HG02884 (cell line): ENCODE results near the gene RNU4-1.
"Not testable (repeated sequence)": the region's sequence is repeated elsewhere in the genome, so short reads cannot be mapped to it uniquely, and the experiment has no call there.

Source experiments
- ATAC-seq: cut with Tn5 transposase; IDR thresholded peaks from one replicate; pipeline ENCODE4 v1.9.1; 2021; ENCODE audit warnings: mild to moderate bottlenecking, moderate library complexity; ENCODE audit not compliant: unreplicated experiment

Gene RNU4-1

DNA sequence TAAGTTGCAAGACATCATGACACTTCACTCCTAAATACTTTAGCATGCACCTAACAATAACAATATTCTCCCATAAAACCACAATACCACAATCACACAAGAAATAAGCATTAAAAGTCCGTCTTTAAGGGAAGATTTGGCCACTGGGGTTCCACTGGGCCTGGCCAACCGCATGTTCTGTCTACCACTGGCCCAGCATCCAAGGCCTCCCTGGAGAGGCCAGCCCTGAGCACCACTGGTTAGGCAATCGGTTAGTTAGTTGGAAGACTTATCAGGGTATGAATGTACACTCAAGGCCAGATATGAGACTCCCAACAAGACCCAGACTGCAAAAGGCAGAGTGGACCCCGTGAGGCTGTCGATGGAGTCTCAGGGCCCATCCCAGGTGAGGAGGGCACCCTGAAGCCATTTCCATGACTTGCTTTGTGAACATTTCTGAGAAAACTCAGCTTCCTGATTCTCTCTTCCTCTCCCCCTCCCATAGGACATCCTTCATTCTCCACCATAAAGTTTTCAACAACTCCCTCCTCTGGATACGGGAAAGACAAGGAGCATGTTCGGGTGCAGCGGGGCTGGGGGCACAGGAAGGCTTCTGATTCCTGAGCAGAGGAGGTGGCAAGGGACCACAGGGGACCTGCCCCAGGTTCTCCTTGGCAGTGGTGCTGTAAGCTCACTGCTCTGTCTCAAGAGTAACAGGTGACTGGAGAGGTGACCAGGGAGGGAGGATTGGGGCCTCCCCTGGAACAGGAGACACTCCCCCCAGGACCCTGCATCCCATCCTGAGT lies 33.4 kb downstream of the RNU4-1 start:
- ATAC-seq = no peak

DNA sequence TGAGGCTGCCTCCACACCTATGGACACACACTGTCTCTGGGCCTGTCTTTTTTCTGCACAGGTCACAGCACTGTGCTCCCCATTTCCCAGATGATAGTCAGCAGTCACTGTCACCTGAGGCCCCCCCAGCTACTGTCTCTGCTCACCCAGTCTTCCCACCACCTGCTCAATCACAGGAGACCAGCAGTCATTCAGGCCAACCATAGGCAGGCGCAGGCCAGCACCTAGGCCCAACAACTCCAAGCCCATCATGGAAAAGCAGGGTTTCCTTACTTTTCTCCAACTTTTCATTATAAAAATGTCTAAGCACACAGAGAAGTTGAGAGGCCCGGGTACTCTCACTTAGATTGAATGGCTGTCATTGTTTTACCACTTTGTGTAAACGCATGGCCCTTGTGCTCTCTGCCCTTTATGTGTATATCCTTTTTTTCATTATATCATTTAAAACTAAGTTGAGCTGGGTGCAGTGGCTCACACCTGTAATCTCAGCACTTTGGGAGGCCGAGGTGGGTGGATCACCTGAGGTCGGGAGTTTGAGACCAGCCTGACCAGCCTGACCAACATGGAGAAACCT lies 34.6 kb downstream of the RNU4-1 start:
- ATAC-seq = no peak

DNA sequence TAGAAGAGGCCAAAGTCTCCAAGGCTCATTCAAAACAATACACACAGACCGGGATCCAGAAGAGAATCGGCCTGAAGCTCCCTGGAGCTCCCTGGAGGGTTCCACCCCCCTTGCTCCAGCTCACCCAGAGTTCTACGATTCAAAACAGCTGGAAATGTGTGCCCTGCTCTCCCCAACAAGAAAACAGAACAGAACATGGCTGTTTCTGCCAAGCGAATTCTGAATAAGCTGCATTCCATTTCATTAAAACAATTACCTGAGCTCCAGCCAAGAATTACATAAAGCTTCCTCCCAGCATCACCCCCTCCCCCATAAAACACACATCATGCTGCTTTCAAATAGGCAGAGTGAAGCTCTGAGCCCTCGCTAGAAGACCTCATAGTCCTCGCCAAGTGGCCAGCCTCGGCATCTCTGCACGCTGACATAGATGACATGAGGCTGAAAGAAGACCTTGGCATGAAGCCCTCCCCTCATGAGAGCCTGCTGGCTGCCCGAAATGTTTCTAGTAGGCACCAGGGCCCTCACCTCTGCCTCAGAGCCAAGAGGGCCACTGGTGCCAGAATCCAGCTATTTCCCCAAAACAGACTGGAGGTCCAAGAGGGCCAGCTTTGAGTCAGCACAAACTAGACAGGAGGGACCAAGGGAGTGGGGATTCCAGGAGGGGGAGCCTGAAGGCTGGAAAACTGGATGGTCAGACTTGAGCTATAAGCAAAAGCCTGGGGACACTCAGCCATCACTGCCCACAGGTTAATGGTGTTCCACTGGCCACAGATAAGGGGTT lies 35.8 kb downstream of the RNU4-1 start:
- ATAC-seq = no peak

DNA sequence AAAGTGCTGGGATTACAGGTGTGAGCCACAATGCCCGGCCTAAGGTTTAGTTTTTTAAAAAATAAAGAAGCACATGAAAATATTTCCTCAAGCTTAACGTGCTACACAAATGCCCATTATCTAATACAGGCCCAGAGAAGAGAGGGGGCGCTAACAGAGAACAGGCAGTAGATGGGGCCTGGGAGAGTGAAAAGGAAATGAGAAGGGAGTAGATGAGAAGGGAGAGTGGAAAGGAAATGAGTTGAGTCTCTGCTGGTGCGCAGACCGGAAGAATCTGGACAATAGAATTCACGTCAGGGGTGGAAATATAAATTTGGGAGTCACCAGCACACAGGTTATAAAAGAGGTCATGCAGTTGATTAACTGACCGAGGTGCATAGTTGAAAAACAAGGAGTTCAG lies 38.2 kb downstream of the RNU4-1 start:
- no peak for ATAC-seq

DNA sequence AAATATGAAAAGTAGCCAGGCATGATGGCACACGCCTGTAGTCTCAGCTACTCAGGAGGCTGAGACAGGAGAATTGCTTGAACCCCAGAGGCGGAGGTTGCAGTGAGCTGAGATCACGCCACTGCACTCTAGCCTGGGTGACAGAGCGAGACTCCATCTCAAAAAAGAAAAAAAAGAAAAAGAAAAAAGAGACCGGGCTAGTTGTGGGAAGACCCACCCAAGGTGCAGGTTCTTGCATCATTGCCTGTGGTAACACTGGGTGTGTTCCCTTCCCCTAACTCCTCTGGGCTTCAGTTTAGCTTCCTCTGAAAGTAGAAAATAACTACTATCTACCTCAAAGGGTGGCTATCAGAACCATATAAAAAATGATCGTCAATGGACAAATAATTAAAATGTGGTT lies 39.7 kb downstream of the RNU4-1 start:
- ATAC-seq = not testable (repeated sequence)

DNA sequence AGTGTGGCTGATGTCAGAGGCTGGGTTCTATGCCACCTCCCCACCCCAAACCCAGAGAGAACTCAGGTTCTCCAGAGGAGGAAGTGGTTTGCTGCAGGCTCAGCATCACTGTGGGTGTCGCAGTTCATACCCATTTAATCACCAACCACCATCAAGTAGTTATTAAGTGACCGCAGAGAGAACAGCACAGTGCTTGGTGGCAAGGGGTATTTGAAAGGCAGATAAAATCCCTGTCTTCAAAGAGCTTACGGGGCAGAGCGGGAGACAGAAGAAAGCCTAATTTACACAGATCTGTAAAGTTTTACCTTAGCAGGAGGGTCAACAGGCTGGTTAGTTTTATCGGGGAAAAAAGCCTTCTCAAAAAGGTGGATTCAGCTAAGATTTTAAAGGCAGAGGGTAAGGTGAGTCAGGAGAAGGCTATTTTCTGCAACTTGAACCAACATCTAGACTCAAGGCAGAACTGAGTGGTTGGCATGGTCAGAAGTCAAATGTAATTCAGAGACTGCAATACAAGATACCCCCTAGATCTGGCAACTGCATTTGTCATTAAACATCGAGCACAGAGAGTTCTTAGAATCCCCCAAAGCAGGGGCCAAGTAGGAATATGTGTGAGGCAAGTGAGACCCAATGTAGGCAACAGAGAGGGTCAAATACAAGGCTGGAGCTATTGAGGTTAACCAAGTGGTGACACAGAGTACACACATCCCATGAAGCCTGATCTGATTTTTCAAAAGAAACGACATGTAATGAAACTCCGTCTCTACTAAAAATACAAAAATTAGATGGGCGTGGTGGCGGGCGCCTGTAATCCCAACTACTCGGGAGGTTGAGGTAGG lies 40.7 kb downstream of the RNU4-1 start:
- ATAC-seq = no peak

DNA sequence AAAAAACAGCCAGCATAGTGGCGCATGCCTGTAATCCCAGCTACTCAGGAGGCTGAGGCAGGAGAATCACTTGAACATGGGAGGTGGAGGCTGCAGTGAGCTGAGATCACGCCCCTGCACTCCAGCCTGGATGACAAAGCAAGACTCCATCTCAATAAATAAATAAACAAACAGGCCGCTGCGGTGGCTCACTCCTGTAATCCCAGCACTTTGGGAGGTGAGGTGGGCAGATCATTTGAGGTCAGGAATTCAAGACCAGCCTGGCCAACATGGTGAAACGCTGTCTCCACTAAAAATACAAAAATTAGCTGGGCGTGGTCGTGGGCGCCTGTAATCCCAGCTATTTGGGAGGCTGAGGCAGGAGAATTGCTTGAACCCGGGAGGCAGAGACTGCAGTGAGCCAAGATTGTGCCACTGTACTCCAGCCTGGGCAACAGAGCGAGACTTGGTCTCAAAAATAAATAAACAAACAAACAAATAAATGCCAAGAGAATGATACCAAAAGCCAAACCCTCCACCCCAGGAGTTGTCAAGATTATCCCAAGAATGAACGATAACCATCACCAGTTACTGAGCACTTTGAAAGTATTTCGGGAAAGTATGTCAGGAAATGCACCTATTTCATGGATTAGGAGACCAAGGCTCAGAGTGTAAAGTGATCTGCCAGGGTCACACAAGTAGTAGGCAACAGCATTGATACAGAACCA lies 41.5 kb downstream of the RNU4-1 start:
- not testable (repeated sequence) for ATAC-seq

DNA sequence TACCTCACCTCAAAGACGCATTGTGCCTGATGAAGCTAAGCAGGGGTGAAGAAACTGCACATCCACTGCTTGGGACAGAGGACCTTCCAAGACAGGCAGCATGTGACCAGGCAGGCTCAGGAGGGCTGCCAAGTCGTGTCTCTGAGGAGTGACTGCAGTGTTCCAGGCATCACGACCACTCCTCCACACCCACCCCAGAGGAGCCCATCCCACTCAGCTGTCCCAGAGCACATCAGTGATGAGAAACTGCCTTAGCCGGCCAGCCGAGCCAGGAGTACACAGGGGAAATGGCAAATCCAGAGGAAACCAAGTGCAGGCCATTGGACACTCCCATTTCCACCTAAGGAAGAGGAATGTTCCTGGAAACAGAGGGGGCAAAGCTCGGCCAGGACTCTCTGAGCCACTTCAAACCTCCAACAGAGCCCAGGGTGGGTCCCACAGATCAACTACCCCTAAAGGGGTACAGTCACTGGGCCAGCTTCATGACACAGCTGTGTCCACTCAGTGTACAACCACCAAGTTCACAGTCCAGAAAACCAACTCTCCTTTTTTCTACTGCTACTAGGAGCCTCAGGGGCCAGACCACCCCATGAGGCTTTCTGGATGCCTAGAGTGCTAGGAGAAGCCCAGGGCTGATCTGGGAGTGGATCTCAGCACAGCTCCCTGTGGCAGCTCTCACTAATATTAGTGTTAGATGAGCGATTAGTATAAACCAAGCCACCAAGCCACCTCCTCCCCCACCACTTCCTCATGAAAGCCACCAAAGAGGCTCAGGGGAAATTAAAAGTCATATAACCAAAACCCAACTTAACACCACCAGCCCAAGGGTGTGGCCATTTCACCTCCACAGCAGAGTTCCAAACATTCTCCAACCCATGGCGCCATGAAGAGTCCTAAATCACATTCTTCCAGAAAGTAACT lies 42.9 kb downstream of the RNU4-1 start:
- no peak for ATAC-seq

DNA sequence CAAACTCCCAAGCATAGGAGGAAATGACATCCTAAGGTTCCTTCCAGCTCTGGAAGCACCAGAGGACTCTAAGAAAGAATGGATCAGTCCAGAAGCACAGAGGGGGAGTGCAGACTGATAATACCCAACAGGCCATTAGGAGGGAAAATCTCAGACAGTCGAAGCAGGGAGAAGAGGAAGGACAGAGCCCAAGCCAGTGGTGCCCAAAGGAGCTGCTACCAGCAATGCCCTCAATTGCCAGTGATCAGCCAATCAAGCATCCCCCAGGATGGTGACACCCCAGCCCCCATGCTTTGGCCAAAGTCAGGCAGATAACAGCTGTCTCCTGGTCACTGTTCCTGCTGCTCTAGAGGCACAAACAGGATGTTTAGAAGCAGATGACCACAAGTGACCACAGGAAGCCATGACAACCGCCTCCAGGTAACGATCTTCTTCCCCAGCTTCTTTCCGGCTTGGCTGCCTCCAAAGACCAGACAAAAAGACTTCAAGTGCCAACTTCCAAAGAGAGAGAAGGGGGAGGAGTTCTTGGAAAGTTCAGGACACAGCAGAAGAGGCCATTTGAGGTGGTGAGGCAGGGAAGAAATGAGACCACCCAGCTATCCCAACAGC lies 43.7 kb downstream of the RNU4-1 start:
- ATAC-seq = no peak

DNA sequence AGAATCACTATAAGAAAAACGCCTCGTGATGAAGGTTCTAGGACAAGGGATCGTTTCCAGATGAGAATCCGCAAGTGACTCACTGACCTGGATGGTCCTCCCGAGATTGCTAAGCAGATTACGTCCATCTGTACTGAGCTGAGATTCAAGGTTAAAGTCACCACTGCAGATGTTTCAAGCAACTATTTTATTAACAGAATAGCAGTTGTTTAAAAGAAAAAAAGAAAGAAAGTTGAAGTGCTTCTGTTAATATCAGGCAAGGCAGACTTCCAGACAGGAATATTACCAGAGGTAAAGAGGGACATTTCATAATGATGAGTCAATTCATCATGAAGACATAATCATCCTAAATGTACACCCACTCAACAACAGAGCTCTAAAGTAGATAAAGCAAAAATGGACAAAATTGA lies 45.4 kb downstream of the RNU4-1 start:
- ATAC-seq = no peak

DNA sequence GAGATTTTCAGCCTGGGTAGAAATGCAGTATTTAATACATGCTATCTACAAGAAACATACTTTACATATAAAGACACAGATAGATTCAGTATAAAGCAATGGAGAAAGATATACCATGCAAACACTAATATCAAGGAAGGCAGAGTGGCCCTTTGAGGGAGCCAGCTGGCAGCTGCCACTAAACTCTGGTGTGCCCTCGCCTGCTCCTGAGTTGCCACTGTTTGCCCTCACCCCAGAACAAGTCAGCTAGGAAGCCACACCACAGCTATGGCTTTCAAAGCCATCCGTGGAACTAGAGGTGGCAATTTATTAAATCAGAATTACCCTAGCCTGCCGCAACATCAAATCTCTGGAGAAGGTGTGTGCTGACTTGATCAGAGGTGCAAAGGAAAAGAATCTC lies 45.9 kb downstream of the RNU4-1 start:
- no peak for ATAC-seq

DNA sequence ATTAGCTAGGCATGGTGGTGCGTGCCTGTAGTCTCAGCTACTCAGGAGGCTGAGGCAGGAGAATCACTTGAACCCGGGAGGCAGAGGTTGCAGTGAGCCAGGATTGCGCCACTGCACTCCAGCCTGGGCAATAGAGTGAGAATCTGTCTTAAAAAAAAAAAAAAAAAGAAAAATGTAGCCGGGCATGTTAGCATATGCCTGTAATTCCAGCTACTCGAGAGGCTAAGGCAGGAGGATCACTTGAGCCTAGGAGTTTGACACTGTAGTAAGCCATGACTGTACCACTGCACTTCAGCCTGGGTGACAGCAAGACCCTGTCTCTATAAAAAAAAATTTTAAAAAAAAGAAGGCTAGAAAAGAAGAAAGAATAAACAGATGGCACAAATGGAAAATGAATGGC lies 46.3 kb downstream of the RNU4-1 start:
- not testable (repeated sequence) for ATAC-seq
